GM18511 (cell line): ENCODE data around the gene NELL1.

Experiments used
- ATAC-seq: cut with Tn5 transposase; IDR thresholded peaks from one replicate; pipeline ENCODE4 v1.9.1; 2021; ENCODE audit warnings: mild to moderate bottlenecking, moderate library complexity; ENCODE audit not compliant: unreplicated experiment

NELL1 gene

DNA sequence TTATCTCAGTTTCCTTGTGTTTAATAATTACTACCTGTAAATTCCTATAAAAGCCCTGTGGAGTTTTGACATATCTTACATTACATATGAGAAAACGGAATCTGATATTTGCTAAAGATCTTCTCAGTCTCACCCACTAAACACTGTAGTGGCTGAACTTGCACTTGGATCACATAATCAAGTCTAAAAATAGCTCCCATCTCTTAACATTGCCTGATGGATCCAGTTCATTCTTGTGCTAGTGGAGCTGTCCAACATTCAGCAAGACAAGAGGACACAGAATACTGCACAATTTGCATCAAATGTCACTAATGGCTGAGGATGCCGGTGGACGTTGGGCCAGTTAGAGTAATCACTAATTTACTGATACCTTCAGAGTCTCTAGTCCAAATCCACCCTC, 953.6 kb downstream of the NELL1 start:
- no peak for ATAC-seq
